NCI-H2081 (cell line): ENCODE results near the gene RABGAP1.

ENCODE experiments used
- DNase-seq, 2 experiments: peaks; one replicate each; lab custom pipeline; 2025; lab: John Stamatoyannopoulos, UW

The RABGAP1 gene

DNA sequence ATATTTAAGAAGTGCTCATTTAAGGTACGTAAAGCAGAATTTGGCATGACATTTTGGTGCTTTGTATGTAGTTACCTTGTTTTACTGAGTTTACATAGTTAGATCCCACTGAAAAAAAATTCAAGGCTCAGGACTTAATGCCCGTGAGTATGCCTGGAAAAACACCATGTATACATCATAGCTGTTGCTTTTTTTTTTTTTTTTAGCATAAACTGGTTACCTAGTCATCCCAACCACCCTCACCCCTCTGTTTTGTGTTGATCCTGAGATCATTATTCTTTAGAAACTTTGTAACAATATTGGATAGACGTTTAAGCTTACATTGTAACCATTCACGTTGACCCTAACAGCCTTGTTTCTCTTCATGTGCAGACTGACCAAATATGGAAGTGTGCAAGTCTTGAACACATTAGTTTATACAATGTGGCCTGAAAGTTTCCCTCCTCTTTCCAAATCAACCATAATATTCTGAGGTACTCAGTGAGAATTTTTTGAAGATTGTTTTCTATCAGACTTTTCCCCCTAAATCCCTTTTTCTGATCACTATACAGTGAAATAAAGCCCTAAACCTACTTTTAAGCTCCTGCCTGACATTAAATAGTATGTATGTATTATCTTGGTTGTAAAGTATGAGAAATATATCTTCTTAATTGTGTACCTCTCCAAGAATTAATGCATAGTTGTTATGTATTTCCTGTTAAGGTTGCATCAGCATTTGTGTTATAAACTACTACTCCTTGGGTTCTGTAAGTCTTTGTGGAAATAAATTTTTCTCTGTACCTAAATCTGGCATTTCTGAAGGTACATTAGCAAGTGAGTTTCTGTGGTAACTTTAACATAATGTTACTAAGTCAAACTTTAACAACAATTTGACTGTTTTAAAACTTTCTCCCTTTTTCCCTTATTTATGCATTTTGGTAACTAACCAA, 4.4 kb downstream of the RABGAP1 start:
- DNase-seq: no peak

DNA sequence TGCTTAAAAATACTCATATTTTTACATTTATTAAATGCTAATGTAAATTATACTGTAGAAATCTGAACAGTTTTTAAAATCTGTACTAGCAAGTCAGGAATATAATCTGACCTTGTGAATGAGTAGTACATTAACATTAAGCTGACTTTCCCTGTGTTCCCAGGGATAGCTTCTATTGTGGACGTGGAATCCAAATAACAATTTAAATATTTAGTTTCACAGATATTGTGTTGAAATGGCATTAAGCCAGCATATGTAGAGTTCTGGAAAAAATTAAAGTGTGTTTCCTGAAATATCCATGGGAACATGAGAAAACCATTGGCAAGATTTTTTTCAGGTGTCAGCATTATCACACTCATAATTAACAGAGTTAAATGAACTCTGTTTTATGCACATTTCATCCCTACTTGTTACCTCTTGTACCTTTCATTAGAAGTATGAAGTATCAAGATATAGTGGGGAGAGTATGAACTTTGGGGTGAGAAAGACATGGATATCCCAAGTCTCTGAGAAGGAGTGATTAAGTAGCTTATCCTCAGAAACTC, 5.7 kb downstream of the RABGAP1 start:
- DNase-seq: peak in 1 of 2 experiments; percentile 10

DNA sequence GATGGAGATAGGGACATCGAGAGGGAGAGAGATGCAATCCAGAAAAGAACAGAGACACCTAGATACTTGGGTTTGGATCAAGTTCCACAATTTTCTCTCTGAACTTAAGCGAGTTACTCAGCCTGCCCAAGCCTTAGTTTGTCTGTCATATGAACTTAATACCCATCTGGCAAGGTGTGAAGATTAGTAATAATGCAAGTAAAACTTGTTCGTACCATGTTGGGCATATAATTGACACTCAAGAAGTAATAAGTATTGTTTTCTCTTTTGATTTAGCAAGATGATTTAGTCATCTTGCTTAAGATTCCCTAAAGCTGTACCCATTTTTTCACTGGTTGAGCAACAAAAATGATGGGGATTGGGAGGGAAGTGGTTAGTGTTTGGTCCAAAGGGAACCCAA, 7.5 kb downstream of the RABGAP1 start:
- DNase-seq: no peak

- DNase-seq: no peak
These were observed 8.9 kb downstream of the RABGAP1 start for GRCh38 chr9:122949696-122950095.

DNA sequence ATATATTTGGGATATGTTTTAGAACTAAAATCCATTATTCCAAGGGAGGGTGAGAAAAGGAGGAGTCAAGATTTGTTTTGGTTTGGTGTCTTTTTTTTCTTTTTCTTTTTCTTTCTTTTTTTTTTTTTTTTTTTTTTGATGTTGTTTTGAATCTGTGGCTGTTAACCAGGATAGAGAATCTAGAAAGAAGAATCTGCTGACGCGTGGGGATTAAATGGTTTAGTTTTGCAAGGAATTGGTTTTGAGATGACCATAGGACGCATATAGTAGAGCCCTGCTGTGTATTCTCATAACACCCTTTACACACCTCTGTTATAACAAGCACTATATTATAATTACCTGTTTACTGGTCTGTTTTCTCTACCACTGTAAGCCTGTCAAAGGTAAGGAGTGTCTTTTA, 9.4 kb downstream of the RABGAP1 start:
- no peak for DNase-seq

GRCh38 chr9:122951056-122951455, 10.2 kb downstream of the RABGAP1 start:
- DNase-seq: no peak

DNA sequence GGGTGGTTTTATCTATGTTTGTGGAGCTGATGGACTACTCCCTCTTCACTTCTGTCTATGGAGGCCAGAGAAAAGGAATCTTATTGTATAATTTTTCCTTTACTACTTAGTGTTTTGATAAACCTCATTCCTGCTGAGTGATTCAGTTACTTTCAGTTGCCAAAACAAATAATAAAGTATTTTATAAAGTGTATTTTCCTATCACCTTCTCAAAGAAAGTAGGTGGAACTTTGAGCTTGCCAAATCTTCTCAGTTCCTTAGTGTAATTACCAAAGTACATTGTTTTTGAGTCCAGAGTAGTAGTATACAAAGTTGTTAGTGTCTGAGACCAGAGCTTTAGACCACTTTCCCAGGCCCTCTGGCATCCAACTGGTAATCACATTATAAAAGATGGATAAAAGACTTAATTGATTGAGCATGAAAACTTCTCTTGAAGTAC, 13.5 kb downstream of the RABGAP1 start:
- DNase-seq: no peak

GRCh38 chr9:122955961-122956360, 15.1 kb downstream of the RABGAP1 start:
- DNase-seq: no peak

DNA sequence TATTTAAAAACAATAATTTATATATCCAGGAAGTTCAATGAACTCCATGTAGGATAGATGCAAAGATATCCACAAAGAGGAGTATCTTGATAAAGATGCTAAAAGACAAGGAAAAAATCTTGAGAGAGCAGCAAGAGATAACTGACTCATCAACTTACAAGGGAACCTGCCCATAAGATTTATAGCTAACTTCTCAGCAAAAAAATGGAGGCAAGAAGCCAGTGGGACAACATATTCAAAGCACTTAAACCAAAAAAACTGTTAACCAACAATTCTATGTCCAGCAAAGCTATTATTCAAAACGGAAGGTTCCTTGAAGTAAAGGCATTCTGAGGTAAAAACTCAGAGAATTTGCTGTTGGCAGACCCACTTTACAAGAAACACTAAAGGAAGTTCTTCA, 20.3 kb downstream of the RABGAP1 start:
- no peak for DNase-seq

- no peak for DNase-seq
These were observed 34.4 kb downstream of the RABGAP1 start for GRCh38 chr9:122975196-122975595.

- no peak for DNase-seq
These were observed 37.8 kb downstream of the RABGAP1 start for GRCh38 chr9:122978601-122979000.

GRCh38 chr9:122986010-122986409, 45.2 kb downstream of the RABGAP1 start:
- no peak for DNase-seq

- no peak for DNase-seq
These were observed 47.3 kb downstream of the RABGAP1 start for GRCh38 chr9:122988141-122988540.

GRCh38 chr9:122988920-122989621, 48.3 kb downstream of the RABGAP1 start:
- no peak for DNase-seq

- DNase-seq: peak in 1 of 2 experiments; percentile 21
These were observed 50.6 kb downstream of the RABGAP1 start for GRCh38 chr9:122991370-122991830.

GRCh38 chr9:122996586-122996985, 55.8 kb downstream of the RABGAP1 start:
- no peak for DNase-seq

GRCh38 chr9:122998448-122998847, 57.6 kb downstream of the RABGAP1 start:
- DNase-seq: no peak

DNA sequence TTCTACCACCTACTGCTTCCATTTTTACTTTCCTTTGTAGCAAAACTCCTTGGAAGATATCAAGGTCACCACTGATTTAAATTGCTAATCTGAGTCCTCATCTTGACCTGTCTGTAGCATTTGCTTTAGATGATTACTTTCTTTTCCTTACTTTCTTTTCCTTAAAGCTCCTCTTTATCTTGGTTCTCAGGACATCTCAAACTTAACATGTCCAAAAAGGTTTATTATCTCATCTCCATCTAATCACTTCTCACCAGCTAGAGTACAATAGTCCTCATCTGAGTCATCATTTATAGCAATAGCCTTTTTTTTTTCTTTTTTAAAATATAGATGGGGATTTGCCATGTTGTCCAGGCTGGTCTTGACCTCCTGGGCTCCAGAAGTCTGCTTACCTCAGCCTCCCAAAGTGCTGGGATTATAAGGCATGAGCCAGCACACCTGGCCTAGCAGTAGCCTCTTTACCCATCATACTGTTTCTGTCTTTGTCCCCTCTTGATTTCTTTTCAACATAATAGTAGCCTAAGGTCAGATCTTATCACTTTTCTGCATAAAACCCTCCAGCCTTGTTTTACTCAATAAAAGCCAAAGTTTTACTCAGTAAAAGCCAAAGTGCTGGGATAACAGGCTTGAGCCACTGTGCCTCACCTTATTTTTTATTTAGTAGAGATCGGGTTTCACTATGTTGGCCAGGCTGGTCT, 59.7 kb downstream of the RABGAP1 start:
- DNase-seq: no peak

DNA sequence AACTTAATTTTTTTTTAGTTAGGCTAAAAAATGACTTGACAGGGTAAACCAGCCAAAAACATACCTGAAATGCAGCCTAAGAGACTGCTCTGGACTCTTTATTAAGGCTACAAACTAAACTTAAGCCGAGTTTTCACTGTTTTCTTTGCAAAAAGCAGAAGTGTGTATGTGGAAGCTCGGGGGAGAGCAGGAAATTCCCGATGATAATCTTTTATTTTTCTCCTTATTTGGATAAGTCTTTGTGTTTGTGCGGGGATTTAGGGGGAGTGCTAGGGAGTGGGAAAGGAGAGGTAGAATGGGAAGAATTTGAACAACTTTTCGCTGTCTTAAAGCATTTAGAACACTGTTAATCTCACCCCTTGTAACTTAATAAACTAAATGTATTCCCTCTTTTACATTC, 61.9 kb downstream of the RABGAP1 start:
- DNase-seq: no peak

- DNase-seq: no peak
These were observed 62.6 kb downstream of the RABGAP1 start for GRCh38 chr9:123003466-123003865.

- no peak for DNase-seq
These were observed 65.1 kb downstream of the RABGAP1 start for GRCh38 chr9:123005964-123006363.

DNA sequence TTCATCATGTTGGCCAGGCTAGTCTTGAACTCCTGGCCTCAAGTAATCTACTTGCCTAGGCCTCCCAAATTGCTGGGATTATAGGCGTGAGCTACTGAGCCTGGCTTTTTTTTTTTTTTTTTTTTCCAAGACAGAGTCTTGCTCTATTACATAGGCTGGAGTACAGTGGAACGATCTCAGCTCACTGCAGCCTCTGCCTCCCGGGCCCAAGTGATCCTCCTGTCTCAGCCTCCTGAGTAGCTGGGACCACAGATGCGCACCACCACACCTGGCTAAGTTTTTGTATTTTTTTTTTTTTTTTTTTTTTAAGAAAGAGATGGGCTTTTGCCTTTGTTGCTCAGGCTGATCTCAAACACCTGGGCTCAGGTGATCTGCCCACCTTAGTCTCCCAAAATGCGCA, 66.4 kb downstream of the RABGAP1 start:
- DNase-seq: no peak
